Mammary epithelial cell (primary cell): ENCODE data around the gene ADAMTS10.

Experiments used
- CTCF ChIP-seq, 2 donors: IDR thresholded peaks in 1 of 2; conservative IDR thresholded peaks in 1 of 2; 2 replicates each; pipeline ENCODE4 v1.5.1; 2011 to 2012; ENCODE audit warnings: inconsistent platforms in 2 of 2, low read length in 2 of 2, mild to moderate bottlenecking in 2 of 2, control low read depth in 1 of 2, low read depth in 1 of 2; ENCODE audit not compliant: insufficient read depth in 1 of 2; ENCODE audit errors: extremely low read depth in 1 of 2
- EZH2 ChIP-seq: IDR thresholded peaks from 2 replicates; pipeline ENCODE4 v1.6.1; 2012; ENCODE audit warnings: low read length, inconsistent platforms, borderline replicate concordance

GRCh38 chr19:8635422-8635821, 24.9 kb upstream of the ADAMTS10 start:
- TF ChIP-seq CTCF (conservative IDR thresholded peaks at IDR 0.05 in 1 of 2, IDR thresholded peaks at IDR 0.05 in 1 of 2; ENCODE audit: extremely low read depth in 1 of 2, insufficient read depth in 1 of 2, low read depth in 1 of 2, low read length in 2 of 2) (no peak), EZH2 (no peak)
